Measurements from ENCODE around the gene NLRC4. TPM values are rescaled to one million over a fixed set of nuclear protein-coding genes. Genes with fewer than 3 reads are reported as not detected.

NLRC4 gene
- polyA plus RNA-seq, 1 donor from 2014 or later = not detected

GRCh38 chr2:32200814-32201213 lies 63.9 kb downstream of the NLRC4 start:
- Histone ChIP-seq H2AFZ (ENCODE audit: low read depth, low read length) (no peak overlapping the region), H3K36me3 (ENCODE audit: insufficient read depth, low read length) (peaks cover 4% of the 10 kb centered on the region), H3K9ac (ENCODE audit: low read length) (no peak overlapping the region), H3F3A (ENCODE audit: insufficient read depth, low read length, poor library complexity, severe bottlenecking) (no peaks in the 10 kb centered on the region), H3K27ac (ENCODE audit: low read length) (no peak overlapping the region), H3K4me2 (ENCODE audit: low read length) (no peak overlapping the region), H3K4me3 (ENCODE audit: low read length) (no peak overlapping the region), H3K27me3 (ENCODE audit: insufficient read depth, low read depth, low read length) (no peaks in the 10 kb centered on the region), H3K79me2 (replicated peaks; ENCODE audit: insufficient read depth, low read length) (no peaks in the 10 kb centered on the region), H4K20me1 (ENCODE audit: insufficient read depth) (no peaks in the 10 kb centered on the region), H3K9me2 (ENCODE audit: insufficient read depth, low read length) (no peaks in the 10 kb centered on the region), H3K9me3 (ENCODE audit: low read length) (no peaks in the 10 kb centered on the region)
- TF ChIP-seq CTCF (IDR thresholded peaks at IDR 0.05; ENCODE audit: poor library complexity, severe bottlenecking) (no peak), POLR2AphosphoS5 (IDR thresholded peaks at IDR 0.05) (no peak), MXI1 (conservative IDR thresholded peaks at IDR 0.05; ENCODE audit: poor library complexity, severe bottlenecking) (no peak), RAD21 (conservative IDR thresholded peaks at IDR 0.05) (no peak), EZH2 (IDR thresholded peaks at IDR 0.05; ENCODE audit: borderline replicate concordance, insufficient read depth, low read length, poor library complexity, severe bottlenecking) (no peak), REST (IDR thresholded peaks at IDR 0.05; ENCODE audit: borderline replicate concordance) (no peak), EP300 (conservative IDR thresholded peaks at IDR 0.05; ENCODE audit: poor library complexity, severe bottlenecking) (no peak), SMC3 (conservative IDR thresholded peaks at IDR 0.05; ENCODE audit: poor library complexity) (no peak), TAF1 (IDR thresholded peaks at IDR 0.05; ENCODE audit: low read depth) (no peak)

GRCh38 chr2:32192418-32192817 lies 72.3 kb downstream of the NLRC4 start:
- Histone ChIP-seq H2AFZ (ENCODE audit: low read depth, low read length) (no peak overlapping the region), H3K27ac (ENCODE audit: low read length) (no peak overlapping the region), H3K9ac (ENCODE audit: low read length) (no peak overlapping the region), H3K9me2 (ENCODE audit: insufficient read depth, low read length) (no peaks in the 10 kb centered on the region), H4K20me1 (ENCODE audit: insufficient read depth) (no peaks in the 10 kb centered on the region), H3K36me3 (ENCODE audit: insufficient read depth, low read length) (no peaks in the 10 kb centered on the region), H3K79me2 (replicated peaks; ENCODE audit: insufficient read depth, low read length) (no peaks in the 10 kb centered on the region), H3K4me3 (ENCODE audit: low read length) (no peak overlapping the region), H3K27me3 (ENCODE audit: insufficient read depth, low read depth, low read length) (no peaks in the 10 kb centered on the region), H3K9me3 (ENCODE audit: low read length) (no peaks in the 10 kb centered on the region), H3F3A (ENCODE audit: insufficient read depth, low read length, poor library complexity, severe bottlenecking) (no peaks in the 10 kb centered on the region), H3K4me2 (ENCODE audit: low read length) (no peak overlapping the region)
- no peak for TF ChIP-seq REST (IDR thresholded peaks at IDR 0.05; ENCODE audit: borderline replicate concordance)
- no peak for TF ChIP-seq MXI1 (conservative IDR thresholded peaks at IDR 0.05; ENCODE audit: poor library complexity, severe bottlenecking)
- TF ChIP-seq EP300 (conservative IDR thresholded peaks at IDR 0.05; ENCODE audit: poor library complexity, severe bottlenecking) = no peak
- no peak for TF ChIP-seq EZH2 (IDR thresholded peaks at IDR 0.05; ENCODE audit: borderline replicate concordance, insufficient read depth, low read length, poor library complexity, severe bottlenecking)
- no peak for TF ChIP-seq CTCF (IDR thresholded peaks at IDR 0.05; ENCODE audit: poor library complexity, severe bottlenecking)
- no peak for TF ChIP-seq POLR2AphosphoS5 (IDR thresholded peaks at IDR 0.05)
- no peak for TF ChIP-seq TAF1 (IDR thresholded peaks at IDR 0.05; ENCODE audit: low read depth)
- TF ChIP-seq RAD21 (conservative IDR thresholded peaks at IDR 0.05) = no peak
- no peak for TF ChIP-seq SMC3 (conservative IDR thresholded peaks at IDR 0.05; ENCODE audit: poor library complexity)

Data from neural cell (in vitro differentiated cells).